Amniotic epithelial cell (primary cell): ENCODE measurements around the gene KDF1.
"Not testable (repeated sequence)": the region's sequence is repeated elsewhere in the genome, so short reads cannot be mapped to it uniquely, and the experiment has no call there.

Source experiments
- DNase-seq: peaks from one replicate; pipeline ENCODE4 v3.0.0-alpha.2; 2010; ENCODE audit warnings: low read depth

Gene KDF1

GRCh38 chr1:26953374-26953773, 6.9 kb downstream of the KDF1 start:
- no peak for DNase-seq

GRCh38 chr1:26951821-26952497, 8.3 kb downstream of the KDF1 start:
- DNase-seq, result no peak

DNA sequence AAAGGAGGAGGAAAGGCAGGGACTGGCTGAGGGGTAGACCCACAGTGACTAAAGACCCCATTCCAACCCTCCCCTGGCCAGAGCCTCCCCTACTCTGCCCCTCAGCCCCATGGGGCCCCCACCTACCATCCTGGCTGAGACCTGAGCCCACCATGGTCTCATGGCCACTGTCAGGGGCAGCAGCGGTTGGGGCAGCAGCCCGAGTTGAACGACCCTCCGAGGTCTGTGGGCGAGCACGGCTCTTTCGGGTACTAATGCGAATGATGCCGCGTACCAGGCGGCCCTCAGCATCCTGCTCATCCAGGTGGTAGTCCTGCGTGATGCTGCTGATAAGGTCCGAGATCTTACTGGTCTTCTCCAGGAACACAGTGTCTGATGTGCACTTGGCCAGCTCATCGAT, 9.1 kb downstream of the KDF1 start:
- no peak for DNase-seq

DNA sequence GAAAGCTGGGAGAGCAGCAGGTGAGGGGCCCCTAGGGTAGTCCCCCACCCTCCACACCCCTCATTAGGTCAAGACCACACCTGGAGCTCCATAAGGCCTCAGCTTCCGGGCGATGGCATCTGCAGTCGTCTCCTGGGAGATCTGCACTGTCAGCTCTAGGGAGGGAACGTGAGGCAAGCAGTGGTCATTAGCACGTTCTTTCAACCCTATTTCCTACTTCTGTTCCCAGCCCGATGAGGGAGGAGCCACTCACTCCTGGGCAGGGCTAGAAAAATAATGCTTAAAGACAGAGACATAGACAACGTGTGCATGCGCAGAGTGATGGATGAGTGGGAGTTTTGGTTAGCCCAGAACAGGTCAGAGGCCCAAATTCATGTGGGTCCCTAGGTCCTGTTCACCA, 9.7 kb downstream of the KDF1 start:
- DNase-seq, result no peak

DNA sequence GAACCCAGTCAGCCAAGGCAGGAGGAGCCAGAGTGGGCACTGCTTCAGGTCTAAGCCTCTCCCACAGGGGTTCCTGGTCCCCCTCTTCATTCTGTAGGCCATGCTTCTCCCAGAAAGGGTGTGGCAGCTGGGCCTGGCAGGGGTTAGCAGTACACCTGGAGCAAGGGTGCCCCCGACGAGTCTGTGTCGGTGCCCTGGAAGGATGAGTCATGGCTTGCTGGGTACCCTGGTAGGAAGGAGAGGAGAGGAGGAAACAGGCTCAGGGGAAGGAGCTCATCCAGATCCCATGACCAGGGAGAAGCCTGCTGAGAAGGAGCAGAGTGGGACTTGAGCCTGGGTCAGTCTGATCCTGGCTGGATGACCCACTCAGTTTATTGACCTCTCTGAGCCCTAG, 10.3 kb downstream of the KDF1 start:
- no peak for DNase-seq

- DNase-seq, result no peak
Observed at GRCh38 chr1:26949266-26949925, 10.9 kb downstream of the KDF1 start.

- DNase-seq, result not testable (repeated sequence)
Observed at GRCh38 chr1:26948725-26949057, 11.6 kb downstream of the KDF1 start.

- no peak for DNase-seq
Observed at GRCh38 chr1:26946270-26946669, 14.0 kb downstream of the KDF1 start.

DNA sequence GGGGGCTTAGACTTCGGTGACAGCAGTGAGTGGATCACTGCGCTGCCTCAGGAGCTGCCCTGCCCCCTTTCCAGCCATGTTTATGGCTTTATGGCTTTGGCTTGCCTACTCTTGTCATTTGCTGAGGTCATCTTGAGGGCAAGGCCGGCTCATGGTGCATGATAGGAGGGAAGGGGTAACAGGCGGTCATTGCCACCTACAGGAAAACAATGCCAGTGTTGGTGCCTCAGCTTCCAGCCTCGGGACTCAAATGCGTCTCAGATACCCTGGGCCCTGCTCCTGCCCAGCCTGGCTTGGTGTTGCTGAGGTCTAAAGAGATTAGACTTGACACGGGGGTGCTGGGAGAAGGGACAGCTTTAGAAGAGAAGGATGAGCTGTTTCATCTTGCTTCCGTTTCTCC, 14.5 kb downstream of the KDF1 start:
- no peak for DNase-seq

DNA sequence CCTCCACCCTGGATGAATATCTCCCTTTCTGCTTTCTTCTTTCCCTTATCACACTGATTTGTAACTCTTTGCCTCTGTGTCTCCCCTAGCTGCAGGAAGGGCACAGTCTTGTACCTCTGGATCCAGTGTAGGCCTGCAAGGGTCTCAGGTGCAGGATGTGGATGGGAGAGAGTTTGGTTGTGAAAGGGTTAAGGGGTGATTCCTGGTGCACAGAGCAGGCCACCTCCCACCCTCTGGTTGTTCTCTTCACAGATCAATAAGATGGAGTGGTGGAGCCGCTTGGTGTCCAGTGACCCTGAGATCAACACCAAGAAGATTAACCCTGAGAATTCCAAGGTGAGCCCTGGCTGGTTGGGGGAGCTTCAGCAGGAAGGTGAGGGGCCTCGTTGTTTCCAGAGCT, 15.1 kb downstream of the KDF1 start:
- DNase-seq, result no peak

DNA sequence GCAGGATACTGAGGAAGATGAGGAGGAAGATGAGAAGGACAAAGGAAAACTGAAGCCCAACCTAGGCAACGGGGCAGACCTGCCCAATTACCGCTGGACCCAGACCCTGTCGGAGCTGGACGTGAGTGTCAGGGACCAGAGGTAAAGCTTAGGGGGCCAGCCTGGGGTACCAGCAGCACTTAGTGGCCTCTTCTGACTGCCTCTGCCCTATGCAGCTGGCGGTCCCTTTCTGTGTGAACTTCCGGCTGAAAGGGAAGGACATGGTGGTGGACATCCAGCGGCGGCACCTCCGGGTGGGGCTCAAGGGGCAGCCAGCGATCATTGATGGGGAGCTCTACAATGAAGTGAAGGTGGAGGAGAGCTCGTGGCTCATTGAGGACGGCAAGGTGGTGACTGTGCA, 17.6 kb downstream of the KDF1 start:
- DNase-seq, result no peak

- no peak for DNase-seq
Observed at GRCh38 chr1:26941311-26941710, 19.0 kb downstream of the KDF1 start.

GRCh38 chr1:26938659-26939025, 21.6 kb downstream of the KDF1 start:
- DNase-seq, result no peak

DNA sequence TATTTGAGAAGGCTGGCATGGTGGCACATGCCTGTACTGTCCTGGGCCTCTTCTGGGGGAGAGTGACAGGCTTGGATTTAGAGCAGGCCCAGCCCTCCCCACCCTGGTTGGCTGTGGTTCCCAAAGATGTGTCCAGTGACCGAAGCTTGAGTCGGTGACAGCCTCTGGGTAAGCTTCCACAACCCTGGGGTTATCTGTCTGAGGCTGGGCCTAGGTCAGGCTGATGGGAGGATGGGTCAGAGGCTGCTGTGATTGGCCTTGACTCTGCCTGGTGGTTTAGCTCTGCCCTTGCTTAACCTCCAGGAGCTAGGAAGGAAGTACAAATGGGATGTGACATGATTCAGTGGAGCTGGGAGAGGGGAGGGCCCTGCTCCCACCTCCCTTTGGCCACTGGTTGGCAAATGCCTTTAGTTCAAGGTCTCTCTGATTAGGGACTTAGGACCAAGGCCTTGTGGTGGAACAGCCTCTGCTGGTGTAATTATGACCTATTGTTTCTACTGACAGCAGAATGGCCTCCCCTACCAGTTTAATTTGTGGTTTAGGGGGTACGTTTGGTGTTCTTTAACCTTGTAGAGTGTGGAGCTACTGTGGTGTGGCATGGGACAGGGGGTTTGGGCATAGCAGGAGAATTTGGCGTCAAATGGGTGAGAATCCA, 22.1 kb downstream of the KDF1 start:
- peak; percentile 32 for DNase-seq

DNA sequence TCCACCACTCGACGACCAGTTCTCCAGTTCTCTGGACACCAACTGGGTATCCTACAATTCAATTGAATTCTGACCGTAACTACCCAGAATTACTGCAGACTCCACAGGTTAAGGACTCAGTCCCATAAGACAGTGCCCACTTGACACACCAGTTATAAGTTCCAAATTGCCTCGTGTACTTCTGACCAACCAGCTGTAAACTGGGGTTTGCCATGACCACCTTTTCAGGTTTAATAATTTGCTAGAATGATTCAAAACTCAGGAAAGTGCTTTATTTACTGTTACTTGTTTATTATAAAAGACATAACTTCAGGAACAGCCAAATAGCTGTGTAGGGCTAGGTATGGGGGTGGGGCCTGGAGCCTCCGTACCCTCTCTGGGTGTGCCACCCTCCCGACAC, 23.4 kb downstream of the KDF1 start:
- DNase-seq, result no peak

DNA sequence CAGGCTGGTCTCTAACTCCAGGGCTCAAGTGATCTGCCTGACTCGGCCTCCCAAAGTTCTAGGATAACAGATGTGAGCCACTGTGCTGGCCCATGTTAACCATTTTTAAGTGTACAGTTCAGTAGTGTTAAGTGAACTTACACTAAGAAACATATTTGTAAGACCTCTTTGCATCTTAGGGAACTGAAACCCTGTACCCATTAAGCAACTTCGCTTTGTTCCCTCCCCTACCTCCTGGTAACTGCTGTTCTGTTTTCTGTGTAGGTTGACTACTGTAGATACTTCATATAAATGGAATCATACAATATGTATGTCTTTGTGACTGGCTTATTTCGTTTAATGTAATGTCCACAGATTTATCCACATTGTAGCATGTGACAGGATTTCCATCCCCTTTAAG, 27.7 kb downstream of the KDF1 start:
- DNase-seq, result no peak

DNA sequence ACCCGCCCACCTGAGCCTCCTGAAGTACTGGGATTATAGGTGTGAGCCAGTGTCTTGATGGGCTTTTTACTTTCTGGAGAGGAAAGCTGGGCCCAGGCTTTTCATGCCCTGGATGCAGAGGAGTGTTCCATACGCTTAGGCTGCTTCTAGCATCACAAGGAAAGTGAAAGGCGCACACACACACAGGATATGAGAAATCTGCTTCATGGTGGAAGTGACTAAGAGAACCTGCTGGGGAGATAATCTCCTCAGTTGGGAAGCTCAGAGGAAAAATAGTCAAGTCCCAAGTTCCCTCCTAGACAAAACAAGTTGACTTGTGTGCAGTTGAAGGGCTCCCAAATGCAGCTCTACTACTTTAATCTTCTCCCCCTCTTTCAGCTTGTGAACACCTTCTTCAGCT, 36.6 kb downstream of the KDF1 start:
- DNase-seq, result peak; percentile 27

DNA sequence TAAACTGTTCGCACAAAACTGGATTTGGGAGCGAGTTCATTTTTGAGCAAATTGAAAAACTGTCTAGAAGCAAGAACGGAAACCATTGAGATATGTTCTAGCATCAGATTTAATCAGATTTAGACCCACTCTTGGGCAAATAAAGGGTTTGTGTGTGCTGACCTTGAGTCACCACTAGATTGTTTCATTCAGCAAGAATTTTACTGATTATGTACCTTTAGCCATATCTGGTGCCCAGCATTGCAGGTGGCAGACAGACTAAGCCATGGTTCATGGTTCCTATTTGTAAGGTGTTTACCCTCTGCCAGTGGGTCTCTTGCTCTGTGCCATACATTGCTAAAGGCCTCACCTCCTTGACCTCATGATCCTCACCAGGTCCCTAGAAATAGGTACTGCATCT, 37.4 kb downstream of the KDF1 start:
- DNase-seq, result no peak

GRCh38 chr1:26922431-26922729, 37.9 kb downstream of the KDF1 start:
- no peak for DNase-seq

GRCh38 chr1:26921540-26922430, 38.5 kb downstream of the KDF1 start, which contains the start of gene NUDC:
TSS of gene NUDC (plus strand) at chr1:26921743. CDS start at chr1:26921849, 106 bp downstream.
- DNase-seq, result peak; percentile 95

DNA sequence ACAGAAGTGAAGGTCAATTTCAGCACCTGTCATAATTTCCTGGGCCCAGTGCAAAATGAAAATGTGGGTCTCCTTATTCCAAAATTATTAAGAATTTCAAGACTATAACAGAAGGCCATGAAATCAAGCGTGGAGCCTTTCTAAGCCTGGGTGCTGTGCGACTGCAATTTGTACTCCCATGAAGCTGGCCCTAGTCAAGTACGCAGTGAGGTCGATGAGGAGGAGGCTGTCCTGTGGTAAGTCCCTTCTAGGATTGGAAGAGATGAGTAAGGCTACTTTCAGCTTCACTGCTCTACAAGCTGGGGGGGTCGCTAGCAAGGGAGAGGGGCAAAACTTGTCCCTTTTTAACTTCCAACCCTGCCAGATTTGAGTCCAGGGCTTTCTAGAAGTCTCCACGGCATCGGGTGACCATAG, 39.1 kb downstream of the KDF1 start:
- DNase-seq, result no peak

DNA sequence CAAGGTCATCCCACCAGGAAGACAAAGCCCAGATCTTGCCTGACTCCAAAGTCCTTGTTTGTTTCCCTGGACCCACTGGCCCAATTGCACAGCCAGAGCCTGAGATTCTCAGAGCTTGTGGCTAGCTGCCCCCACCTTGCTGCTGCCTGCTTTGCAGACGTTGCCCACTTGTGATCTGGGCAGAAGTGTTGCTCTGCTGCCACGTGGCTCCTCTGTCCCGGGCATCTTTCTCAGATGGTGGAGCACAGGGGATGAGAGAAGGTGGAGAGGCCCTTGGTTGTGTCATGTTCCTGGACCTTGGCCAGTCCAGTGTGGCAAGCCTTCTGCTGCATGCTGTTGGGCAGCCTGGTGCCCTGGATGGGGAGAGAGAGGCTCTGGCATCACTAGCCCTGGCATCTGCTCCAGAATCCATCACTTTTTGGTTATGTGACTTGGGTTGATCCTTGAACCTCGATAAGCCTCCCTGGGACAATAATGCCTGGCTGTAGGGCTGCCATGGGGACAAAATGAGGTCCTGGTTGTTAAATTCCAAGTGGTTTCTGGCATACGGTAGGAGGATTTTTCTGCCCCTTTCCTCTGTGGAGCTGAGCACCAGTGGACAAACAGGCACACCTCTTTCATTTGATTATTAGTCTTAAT, 44.9 kb downstream of the KDF1 start:
- no peak for DNase-seq
